HG03066 (cell line): ENCODE results near the gene ELP5.

ENCODE experiments used
- ATAC-seq: cut with Tn5 transposase; IDR thresholded peaks from one replicate; pipeline ENCODE4 v1.9.1; 2021; ENCODE audit warnings: low read depth; ENCODE audit not compliant: unreplicated experiment

The ELP5 gene

DNA sequence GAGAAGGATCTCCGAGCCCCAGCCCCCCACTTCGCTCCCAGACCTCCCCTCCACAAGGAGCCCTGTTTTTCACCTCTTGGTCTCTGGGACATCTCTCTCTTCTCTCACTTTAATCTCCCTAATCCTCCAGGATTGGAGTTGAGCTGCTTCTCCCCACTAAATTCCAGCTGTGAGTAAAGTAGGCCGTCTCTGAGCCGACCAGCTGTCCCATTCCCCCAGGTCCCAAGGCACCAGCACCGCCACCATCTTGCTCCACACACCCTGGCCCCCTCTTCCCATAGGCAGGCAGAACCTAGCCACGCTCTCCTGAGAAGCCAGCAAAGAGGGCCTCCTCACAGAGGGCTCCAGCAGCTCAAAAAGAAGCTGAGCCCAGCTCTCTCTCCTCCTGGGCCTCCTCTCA lies 33.3 kb upstream of the ELP5 start:
- no peak for ATAC-seq

GRCh38 chr17:7219229-7219811 lies 32.7 kb upstream of the ELP5 start:
- no peak for ATAC-seq

DNA sequence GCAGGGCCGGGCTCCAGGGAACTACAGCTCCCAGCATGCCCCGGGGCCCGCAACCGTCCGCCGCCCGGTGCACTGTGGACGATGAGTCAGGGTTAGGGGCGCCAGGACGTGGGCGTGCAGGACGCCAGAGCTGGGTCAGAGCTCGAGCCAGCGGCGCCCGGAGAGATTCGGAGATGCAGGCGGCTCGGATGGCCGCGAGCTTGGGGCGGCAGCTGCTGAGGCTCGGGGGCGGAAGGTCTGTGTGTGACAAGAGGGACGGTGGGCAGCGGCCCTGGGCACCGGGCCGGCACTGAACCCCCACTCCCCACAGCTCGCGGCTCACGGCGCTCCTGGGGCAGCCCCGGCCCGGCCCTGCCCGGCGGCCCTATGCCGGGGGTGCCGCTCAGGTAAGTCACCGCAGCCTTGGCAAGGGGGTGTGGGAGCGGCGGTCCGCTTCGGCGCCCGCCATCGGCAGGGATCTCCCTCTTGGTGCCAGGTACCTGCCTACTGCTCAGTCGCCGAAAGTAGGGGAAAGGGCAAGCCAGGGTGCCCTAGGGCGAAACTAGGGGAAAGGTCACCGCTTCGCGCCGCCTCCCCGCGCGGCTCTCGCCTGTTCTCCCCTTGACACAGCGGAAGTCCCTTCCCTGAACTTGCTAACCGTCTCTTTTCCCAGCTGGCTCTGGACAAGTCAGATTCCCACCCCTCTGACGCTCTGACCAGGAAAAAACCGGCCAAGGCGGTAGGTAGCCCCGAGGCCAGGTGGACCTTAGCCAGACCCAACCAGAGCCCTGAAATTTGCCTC lies 32.0 kb upstream of the ELP5 start, which contains the start of the genes ACADVL and DLG4:
Gene ACADVL (plus strand): TSS at position 127 of the 781 bp plus-strand sequence. CDS start 47 bp downstream, at position 174.
Gene DLG4 (minus strand): TSS at position 25 of the 781 bp plus-strand sequence.
- no peak for ATAC-seq

DNA sequence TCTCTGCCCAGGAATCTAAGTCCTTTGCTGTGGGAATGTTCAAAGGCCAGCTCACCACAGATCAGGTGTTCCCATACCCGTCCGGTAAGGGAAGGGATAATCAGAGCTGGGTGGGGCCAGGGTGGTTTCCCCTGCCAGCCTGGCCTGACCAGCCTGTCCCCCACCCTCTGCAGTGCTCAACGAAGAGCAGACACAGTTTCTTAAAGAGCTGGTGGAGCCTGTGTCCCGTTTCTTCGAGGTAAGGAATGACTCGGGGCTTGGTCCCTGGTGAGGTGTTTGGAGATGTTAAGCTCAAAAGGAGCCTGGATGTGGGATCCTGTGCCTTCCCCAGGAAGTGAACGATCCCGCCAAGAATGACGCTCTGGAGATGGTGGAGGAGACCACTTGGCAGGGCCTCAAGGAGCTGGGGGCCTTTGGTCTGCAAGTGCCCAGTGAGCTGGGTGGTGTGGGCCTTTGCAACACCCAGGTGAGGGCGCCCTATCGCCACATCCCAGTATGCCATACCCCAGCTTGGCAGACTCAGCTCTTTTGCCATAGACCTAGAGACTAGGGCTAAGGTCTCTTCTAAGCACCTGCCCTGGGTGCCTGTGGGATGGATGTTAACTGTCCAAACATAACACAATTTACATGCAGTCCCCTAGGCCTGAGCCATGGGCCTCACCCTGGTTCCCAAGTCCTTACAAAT lies 31.3 kb upstream of the ELP5 start:
- no peak for ATAC-seq

GRCh38 chr17:7221278-7222092 lies 30.5 kb upstream of the ELP5 start:
- ATAC-seq, result no peak

DNA sequence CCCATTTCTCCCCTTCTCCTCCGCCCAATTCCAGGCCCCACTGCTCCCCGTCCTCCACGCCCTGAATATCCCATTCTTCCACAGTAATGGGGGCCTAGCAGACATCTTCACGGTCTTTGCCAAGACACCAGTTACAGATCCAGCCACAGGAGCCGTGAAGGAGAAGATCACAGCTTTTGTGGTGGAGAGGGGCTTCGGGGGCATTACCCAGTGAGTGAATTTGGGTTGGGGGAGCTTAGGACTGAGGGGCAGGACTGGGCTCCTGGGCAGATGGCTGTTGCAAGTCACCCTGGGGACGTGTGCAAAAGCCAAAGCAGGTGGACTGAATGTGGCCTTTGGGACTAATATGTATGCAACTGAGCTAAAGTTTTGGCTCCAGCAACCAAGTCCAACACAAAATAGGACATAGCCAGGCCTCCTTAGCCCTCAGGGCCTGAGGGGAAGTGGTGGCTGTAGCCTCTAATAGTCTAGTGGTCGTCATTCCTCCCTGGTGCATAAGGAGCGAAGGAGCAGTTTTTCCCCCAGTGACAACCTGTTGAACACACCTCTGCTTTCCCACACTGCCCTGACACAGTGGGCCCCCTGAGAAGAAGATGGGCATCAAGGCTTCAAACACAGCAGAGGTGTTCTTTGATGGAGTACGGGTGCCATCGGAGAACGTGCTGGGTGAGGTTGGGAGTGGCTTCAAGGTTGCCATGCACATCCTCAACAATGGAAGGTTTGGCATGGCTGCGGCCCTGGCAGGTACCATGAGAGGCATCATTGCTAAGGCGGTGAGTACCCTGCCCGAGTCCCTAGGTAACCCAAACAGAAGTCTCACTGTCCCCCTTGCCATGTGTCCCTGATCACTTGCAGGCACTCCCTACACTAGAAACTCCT lies 29.7 kb upstream of the ELP5 start:
- ATAC-seq, result no peak

DNA sequence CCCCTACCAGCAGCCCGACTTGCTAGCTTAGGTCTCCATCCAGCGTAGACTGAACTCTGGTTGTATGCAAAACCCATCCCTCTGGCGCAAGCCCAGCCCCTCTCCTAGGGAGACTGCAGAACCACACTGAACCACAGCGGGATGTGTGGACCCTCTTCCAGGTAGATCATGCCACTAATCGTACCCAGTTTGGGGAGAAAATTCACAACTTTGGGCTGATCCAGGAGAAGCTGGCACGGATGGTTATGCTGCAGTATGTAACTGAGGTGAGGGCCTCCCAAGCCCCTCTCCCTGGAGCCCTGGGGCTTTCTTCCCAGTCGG lies 29.1 kb upstream of the ELP5 start:
- no peak for ATAC-seq

DNA sequence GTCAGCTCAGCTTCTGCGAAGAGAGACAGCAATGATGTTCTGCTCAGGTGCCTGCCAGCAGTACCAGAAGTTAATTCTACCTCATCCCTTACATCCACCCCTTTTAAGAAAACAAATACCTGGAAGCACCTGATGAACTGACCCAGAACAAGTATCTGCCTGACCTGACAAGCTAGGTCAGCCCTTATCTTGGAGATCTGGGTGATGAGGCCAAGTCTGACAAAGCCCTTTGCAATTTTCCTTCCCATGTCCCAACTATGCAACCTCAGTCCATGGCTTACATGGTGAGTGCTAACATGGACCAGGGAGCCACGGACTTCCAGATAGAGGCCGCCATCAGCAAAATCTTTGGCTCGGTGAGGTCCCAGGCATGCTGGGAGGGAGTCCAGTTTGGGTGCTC lies 28.6 kb upstream of the ELP5 start:
- ATAC-seq, result no peak

DNA sequence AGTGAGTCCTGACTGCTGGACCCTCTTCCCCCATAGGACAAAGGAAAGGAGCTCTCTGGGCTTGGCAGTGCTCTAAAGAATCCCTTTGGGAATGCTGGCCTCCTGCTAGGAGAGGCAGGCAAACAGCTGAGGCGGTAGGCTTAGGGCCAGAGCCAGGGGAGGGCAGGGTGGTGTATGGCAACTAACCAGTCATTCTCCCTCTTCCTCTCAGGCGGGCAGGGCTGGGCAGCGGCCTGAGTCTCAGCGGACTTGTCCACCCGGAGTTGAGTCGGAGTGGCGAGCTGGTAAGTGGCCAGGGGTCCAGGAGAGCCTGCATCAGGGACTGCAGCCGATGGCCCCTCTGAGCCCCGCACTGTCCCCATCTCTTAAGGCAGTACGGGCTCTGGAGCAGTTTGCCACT lies 27.9 kb upstream of the ELP5 start:
- no peak for ATAC-seq

DNA sequence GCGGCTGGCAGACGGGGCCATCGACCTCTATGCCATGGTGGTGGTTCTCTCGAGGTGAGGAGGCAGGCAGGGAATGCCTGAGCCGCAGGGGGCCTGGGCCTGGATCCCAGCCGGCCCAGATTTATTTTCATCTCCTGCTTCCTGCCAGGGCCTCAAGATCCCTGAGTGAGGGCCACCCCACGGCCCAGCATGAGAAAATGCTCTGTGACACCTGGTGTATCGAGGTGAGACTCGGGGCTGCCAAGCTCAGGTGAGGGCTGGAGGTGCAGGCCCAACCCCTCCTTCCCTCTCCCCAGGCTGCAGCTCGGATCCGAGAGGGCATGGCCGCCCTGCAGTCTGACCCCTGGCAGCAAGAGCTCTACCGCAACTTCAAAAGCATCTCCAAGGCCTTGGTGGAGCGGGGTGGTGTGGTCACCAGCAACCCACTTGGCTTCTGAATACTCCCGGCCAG lies 27.3 kb upstream of the ELP5 start:
- ATAC-seq, result no peak

DNA sequence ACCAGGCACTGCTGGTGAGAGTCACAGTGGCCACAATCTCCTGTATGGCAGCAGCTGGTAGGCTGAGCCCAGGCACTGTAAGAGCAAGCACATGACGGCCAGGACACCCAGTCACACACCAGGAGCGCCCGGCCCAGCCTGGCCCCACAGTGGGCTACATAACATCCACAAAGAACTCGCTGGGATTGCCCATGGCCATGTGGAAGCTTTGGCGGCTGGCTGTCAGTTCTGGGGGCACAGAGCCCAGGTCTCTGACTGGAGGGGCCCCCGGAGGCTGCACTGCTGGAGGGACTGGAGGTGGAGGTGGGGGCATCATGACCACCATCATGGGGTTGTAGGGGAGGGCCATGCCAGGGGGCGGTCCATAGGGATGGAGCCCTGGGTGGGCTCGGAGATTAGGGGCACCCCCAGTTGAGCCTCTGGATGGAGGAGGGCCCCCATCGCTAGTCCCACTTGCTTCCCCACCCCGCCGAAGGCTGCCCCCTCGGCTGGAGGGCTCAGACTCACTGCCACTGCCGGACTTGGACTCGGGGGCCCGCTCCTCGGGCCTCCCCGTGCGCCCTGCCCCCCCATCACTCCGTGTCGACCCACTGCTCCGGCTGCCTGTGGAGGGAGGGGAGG lies 26.2 kb upstream of the ELP5 start:
- no peak for ATAC-seq

DNA sequence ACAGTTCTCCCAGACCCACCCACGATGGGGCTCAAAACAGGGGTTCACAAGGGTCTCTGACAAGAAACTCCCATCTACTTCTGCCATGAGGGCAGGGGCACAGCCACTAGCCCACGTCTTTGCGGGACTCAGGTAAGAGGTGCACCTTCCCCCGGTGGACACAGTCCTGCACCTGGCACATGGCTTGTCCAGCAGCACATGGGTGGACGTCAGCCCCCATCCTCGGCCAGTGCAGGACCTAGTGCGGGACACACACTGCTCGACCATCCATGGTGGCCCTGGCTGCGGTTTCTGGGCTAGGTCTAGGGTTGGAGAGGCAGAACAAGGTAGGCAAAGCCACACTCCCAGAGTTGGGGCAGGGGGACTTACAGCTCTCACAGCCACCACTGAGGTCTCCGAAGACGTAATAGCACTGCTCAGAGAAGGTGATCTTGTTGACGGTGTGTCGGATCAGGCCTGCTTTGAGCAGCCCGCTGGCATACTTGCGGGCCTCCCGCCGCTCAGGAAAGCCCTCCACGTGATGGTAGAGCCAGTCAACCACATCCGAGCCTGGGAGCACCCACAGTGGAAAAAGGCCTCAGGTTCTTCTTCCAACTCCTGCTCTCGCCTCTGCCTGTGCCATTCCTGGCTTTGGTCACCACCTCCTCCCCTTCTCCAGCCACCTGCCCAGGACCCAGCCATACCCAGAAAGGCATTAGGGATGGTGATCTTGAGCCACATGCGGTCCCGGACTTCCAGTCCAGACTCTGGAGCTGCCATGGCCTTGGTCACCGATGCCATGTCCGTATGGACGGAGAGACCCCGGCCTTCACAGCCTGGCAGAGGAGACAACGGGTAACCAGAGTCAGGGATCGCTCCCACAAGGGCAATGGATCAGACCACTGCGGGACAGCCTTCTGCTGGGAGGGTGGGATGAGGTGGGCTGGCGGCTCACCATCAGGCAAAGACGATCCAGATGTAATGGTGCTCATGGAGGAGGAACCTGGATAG lies 25.0 kb upstream of the ELP5 start:
- no peak for ATAC-seq

- no peak for ATAC-seq
Measured at GRCh38 chr17:7228920-7229319, 23.1 kb upstream of the ELP5 start.

- no peak for ATAC-seq
Measured at GRCh38 chr17:7229504-7229903, 22.5 kb upstream of the ELP5 start.

DNA sequence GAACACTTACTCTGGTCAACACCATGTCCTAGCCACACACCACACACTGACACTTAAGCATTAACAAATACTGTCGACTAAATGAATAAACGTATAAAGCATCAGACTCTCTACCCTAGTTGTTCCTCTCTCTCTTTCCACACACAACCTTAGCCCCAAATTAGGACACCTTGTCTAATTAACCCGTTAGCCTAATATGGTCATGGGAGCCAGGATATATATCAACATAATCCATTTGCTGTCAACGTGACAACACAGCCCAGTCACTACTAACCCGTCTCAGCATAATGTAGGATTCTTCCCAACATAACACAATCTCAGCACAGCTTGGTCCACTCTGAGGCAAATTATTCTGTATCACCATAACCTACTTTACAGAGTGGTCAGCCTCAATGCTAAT lies 19.9 kb upstream of the ELP5 start:
- no peak for ATAC-seq

GRCh38 chr17:7233701-7234082 lies 18.3 kb upstream of the ELP5 start:
- ATAC-seq, result no peak

DNA sequence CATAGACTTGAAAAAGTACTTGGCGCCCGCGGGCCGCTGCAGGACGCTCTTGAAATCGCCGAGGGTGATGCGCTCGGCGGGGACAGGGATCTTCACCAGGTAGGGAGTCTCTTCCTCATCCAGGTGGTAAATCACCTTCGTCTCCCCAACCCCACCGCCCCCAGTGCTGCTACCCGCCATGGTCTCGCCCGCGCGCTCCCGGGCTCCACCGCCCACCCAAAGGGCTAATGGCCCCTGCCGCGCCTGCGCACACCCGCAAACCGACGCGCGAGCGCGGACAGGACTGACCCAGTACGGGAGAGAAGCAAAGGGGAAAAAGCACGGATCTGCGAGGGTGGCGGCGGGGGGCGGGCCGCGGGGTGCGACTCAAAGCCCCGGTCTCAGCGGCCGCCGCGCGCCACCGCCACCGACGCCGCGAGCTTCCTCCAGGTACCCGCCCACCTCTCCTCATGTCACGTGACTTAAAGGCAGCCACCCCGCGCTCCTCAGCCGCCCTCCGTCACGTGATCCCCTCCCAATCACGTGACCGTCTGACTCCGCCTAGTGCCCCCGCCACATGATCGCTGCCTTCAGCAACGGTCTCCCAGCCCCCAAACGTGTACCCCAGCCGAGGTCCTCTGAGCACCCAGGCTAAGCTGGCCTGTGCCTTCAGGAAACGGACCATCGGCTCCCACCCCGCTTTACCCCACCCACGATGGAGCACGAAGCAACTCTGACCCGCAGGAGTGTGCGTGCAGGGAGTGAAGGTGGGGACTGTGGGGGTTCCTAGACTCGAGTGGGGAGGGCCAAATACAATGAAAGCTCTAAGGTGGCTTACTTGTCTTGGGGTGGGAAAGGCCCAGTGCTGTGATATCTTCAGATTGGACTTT lies 17.7 kb upstream of the ELP5 start, which contains the start of gene DVL2:
Gene DVL2 (minus strand): TSS at position 435 of the 869 bp plus-strand sequence. CDS start 255 bp downstream, at position 180.
- peak; percentile 46 for ATAC-seq
